Fibroblast of skin of abdomen (primary cell): ENCODE results near the gene CACNA1C.

Experiments
- DNase-seq: peaks from one replicate; pipeline ENCODE4 v3.0.0-alpha.2; 2013

The CACNA1C gene

DNA sequence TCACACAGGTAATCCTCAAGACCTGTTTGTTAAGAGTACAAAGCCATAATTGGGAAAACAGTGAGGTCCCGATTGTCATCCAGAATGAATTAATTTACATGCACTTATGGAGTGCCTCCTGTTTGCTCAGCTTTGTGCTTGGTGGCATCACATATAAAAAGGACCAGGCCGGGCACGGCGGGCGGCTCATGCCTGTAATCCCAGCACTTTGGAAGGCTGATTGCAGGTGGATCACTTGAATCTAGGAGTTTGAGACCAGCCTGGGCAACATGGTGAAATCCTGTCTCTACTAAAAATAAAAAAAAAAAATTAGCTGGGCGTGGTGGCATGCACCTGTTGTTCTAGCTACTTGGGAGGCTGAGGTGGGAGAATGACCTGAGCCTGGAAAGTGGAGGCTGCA, 247.4 kb downstream of the CACNA1C start:
- no peak for DNase-seq

DNA sequence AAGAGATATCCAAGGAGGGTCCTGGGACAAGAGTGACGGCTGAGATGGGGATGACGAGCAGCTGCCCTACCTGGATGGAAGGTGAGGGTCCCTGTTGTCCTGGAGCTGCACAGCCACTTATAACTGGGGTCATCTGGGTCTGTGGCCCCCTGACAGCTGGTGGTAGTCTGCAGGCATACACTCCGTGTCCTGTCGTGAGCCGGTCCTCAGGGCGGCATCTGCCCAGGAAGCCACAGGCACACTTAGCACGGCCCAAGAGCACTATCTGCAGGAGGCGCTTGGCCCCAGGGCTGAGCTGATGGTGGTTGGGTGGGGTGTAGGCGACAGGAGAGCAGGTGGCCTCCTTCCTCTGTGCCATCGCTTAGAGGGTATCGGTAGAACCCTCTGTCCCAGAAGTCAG, 248.1 kb downstream of the CACNA1C start:
- DNase-seq: no peak

DNA sequence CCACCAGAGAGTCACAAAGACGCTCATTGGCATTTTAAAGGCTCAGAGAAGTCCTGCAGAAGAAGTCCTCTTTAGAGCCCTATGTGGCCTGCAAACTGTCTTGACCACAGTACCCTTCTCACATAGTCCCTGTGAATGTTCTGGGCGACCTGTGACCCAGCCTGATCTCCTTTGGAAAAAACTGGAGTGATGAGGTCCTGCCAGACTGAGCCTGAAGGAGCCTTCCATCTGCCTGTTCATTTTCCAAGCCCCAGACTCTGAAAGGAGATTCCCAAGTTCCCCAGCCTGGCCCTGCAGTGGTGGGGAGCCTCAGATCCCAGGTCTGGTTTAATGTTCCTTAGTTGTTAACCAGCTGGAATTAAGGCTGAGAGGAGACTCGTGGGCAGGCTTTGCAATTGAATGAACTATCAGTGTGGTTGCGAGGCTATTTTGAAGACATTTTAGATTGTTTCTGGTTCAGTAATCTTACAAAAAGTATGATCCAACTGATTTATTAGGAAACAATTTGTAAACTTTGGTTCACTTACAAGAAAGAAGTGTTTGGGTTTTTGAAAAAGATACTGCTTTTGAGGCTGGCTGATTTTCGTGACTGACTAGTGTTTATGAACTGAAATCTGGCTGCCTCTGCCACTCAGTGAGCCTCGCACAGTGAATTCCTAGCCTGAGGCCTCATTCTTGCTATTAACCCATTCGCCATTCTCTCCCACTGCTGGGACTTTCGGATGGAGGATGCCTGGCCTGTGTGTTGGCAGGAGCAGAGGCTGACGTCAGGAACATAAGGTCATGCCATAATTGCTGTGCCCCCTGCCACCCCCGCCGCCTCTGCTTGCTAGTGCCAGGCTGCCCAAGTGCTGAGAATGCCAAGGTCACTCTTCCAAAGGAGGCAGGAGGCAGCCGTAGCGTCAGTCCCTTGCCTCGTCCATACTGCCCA, 249.0 kb downstream of the CACNA1C start:
- peak; percentile 56 for DNase-seq

DNA sequence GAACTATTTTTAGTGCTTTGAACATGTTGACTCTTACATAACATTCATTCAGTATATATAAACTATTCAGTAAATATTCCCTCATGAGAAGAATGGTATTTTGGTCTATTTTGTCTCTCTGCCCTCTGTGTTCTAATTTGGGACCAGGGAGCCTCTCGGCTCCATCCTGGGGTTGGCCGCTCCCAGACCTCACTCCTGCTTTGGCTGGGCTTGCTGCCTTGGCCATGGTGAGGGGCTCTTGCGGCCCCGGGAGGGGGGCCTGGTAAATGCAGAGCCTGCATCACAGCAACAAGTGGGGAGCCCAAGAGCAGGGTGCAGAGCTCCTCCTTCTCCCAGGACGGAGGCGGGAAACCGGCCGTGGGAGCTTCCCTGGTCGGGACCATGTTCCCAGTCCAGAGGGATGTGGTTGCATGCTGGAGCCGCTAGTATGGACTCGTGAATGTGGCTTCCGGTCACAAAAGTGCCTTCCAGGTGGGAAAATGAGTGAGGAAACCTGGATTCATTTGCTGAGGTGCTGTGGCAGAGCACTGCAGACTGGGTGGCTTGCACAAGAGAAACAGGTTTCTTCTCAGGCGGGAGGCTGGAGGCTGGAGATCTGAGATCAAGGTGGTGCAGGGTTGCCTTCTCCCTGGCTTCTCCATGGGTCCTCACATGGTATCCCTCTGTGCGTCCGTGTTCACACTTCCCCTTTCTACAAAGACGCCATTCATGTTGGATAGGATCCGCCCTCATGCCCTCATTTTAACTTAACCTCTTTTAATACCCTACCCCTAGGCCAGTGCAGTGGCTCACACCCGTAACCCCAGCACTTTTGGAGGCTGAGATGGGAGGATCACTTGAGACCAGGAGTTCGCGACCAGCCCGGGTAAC, 250.2 kb downstream of the CACNA1C start:
- no peak for DNase-seq

DNA sequence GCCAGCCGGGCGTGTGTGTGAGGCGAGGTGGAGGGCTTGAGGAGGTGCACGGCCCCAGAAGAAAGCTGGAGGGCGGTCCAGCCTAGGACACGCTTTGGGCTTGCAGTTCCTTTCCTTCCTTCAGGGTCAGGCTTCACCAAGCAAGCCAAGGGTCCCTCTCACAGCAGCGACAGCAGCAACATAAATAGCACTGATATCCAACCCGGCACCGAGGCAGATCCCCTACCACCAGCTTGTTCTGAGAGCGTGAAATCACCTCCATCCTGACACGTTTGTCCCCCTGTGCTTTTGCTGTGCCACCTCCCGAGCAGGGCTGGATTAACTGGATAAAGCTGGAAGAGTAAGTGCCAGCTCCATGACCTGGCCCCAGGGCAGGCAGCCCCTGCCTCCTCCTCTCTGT, 251.4 kb downstream of the CACNA1C start:
- DNase-seq: no peak

DNA sequence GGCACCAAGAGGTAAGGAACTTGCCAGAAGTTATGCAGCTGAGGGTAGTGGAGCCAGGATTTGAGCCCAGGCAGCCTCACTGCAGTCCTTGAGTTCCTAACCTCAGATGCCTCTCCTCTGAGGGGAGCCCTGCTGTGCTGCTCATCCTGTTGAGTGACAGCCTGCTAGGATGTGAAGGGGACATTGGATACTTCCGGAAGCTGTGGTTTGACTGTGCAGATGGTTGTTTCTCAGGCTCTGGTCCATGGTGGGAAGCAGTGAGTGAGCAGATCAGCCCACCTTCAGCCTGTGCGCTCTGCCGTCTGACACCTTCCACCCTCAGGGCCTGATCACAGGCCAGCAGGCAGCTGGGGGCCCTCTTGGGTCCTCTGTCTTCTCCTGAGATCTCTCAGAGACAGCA, 253.2 kb downstream of the CACNA1C start:
- DNase-seq: peak; percentile 51

DNA sequence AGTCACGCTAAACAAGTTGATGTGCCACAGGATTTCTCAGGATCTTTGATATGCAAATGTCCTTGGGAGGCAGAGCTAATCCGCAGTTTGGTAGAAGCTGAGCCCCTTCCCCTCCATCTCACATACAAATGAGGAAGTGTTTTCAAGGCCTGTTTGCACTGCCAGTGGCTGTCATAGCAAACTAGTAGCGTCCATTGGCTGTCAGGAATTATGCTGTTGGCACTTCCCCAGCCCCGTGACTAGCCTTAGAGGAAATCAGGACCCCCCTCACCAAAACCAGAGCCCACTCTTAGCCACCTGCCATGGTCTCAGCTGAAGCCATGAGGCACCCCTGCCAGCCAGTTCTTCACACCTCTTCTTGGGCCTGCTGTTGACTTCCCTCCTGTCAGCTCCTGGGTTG, 253.9 kb downstream of the CACNA1C start:
- no peak for DNase-seq

DNA sequence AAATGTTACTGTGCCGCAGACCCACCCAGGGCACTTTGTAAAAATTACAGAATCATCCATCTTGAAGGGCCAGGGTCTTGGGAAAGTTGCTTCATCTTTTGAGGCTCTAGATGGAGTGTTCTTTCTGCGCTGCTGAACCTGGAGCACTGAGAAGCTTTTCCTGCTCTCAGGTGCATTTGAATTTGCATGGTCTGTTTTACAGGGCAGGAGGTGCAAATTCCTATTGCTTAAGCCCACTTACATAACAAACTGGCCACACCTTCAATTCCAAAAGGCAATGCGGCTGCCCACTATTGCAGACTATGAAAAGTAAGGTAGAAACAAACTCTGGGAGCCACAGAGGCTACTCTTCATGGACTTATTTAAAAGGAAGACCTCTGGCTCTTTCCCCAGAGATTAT, 254.8 kb downstream of the CACNA1C start:
- DNase-seq: no peak

DNA sequence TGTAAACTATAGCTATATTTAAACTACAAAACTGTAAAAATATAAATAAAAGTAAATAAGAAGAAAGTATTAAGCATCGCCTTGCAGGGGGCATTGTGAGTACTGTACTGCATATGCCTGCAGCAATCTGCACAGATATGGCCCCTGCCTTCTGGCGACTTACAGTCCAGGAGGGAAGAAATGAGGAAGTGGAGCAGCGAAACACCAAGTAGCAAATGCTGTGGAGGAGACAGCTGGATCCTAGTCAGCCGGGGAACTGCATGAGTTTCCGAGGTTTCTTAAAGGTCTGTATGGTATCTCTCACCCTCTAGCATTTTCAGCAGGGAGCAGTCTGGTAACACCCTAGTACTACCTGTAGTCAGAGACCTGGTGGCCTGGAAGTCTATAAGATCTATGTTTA, 256.9 kb downstream of the CACNA1C start:
- DNase-seq: no peak

DNA sequence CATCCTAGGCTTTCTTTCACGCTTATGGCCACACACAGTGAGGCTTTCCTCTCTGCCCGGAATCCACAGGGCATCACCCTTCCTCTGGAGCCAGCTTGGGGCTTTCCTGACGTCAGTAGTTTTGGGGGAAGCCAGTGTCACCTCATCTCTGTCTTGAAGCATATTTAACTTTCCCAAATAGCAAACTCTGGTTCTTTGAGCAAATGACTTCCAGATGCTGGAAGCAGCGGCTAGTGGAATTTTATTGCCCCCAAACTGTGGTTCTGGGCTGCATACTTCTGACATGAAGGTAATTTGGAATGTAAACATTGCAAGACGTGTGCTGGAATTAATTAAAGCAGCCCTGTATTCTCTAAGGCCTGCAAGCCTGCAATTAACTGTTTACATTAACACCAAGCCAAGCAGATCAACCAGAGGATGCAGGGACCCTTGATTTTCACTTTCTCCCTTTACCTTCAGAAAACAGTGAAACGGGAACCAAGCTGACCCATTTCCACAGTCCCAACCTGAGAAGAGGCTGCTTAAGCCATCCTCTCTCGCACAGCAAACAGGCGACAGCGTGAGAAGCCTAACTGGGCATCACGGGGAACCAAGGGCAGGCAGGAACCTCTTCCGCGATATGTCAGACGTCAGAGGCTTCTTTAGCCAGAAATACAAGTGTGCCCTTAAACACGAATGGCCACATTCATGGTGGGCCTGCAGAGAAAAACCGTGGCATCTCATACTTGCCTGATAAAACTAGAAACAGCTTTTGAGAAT, 258.4 kb downstream of the CACNA1C start:
- DNase-seq: peak; percentile 96

DNA sequence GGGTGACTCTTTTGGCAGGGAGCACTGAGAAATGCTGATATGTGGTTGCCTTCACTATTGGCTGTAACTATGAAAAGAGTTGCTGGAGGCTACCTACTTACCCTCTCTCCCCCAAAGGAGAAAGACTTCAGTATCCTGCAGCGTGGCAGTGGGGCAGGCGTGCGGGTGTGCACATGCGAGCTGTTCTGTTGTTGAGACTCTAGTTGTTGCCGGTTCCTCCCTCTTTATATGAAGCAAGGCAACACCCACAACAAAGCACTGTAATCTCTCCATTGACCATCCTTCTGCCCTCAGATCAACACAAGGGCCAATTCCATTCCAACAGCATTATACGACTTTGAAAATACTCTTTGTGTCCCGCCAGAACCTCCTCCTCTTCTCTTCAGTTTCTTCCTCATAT, 259.4 kb downstream of the CACNA1C start:
- no peak for DNase-seq

DNA sequence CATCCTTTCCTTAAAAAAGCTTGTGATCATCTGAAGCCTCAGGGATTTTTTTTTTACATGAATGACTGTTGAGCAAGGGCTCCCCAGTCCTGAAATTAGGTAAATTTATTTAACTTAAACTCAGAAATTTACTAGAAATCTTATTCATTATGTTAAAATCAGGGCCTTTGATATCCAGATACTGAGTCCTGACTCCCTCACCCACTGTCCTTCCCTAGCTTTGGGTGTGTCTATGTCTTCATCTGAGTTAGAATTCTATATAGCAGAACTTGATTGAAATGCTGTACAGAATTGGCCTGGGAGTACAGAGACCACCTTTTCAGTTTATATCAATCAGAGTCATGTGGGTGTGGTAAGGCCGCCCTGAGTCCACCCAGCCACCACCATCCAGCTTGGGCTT, 260.0 kb downstream of the CACNA1C start:
- no peak for DNase-seq

DNA sequence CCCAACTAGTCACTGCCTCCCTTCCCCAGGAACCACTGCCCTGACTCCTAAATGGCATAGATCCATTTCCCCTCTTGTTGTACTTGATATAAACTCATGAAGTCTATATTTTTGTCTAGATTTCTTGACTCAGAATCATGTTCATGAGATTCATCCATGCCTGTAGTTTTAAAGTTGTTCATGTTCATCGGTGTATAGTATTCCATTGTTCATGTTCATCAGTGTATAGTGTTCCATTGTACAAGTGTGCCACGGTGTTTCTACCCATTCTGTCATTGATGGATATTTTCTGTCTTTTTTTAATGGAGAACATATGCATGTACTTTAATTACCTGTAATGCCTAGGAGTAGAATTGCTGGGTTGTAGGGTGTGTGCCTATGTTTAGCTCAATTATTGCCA, 261.7 kb downstream of the CACNA1C start:
- DNase-seq: no peak

DNA sequence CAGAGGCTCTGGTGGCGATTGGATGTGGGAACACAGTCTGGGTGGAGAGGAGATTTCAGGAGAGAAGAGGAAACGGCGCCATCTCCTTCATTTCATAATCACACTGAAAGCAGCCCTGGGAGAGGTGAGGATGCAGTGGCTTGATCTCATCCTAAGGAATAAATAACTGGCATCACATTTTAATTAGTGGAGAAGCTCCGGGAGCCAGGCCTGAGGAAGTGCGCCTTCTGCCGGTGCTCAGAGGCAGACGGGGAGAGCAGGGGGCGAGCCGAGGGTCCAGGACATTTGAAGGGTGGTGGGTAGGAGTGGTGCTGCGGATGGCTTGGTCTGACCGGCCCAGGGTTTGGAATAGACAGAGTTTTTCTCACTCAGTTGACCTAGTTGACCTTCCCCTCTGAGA, 265.0 kb downstream of the CACNA1C start:
- DNase-seq: no peak

DNA sequence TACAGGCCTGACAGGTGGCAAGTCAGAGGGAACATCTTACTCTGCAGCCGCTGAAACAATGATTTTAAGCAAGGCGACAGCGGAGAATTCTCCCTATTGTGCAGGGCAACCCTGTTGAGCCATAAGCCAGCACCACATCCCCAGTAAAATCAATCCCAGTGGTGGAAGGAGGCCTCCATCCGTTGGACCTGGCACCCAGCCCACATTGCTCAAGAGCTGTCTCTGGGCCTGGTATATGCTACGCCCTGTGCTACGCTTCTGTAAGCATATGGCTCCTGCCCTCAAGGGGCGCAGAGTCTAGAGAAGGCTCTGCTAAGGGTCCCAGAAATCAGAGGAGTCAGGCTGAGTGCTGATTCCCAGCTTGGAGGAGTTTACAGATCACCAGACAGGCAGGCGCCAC, 265.5 kb downstream of the CACNA1C start:
- DNase-seq: no peak

DNA sequence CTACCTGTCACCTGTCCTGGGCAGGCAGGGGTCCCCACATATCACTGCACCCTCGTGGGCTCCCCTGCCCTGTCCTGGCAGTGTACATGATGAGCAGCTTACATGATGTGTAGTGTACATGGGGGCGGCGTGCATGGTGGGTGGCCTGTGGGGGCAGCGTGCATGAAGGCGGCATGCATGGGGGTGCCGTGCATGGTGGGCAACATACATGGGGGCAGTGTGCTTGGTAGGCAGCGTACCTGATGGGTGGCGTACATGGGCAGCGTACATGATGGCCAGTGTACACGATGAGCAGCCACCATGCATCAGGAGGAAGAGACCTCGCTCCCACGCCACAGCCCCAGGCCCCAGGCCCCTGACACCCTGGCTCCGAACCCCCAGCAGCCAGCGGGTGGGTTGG, 266.3 kb downstream of the CACNA1C start:
- DNase-seq: no peak

DNA sequence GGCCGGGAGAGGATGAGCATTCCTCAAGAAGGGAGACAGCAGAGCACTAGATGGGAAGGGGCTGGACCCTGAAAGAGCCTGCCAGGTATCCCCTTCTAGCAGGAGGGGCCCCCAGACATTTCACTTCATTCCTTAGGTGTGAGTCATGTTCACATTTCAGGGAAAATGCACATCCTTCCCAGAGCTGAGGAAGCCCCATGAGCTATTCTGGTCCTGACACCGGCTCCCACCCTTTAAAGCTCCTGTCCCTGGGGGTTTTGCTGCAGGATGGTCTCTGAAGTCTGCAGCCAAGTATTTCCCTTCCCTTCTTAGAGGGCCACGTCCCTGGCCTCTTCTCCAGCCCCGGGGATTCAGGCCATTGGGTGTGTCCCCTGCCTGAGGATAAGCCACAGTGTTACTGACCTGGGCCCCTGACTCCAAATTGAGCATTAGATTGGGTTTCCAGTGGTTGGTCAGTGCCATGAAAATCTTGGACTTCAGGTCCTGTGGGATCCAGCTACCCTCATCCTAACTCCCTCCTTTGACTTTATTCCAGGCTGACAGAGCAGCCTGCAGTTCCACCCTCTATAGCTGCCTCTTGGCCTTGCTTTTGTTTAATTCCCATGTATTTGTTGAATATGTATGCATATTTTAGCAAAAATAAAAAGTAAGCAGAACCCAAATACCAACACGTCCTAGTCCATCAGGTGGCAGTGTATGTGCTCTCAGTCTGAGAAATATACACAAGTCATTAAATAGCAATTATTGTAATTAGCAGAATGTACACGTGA, 267.1 kb downstream of the CACNA1C start:
- DNase-seq: peak; percentile 76

DNA sequence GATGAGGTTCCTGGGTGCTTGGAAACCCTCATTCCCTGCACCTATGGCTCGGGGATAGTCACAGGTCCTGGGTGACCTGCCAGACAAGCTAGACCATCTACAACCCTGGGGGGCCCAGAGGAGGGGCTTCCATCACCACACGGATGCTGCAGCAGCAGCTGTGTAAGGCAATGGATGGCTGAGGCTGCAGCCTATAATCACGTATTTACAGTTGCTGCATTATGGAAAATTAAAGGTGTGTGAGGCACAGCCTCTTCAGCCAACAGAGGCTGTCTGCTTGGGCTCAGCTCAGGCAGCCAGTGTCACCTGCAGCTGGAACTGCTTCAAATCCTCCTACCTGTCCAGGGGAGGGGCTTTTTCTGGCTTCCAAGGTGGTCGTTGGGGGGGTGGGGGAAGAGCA, 268.1 kb downstream of the CACNA1C start:
- DNase-seq: no peak

DNA sequence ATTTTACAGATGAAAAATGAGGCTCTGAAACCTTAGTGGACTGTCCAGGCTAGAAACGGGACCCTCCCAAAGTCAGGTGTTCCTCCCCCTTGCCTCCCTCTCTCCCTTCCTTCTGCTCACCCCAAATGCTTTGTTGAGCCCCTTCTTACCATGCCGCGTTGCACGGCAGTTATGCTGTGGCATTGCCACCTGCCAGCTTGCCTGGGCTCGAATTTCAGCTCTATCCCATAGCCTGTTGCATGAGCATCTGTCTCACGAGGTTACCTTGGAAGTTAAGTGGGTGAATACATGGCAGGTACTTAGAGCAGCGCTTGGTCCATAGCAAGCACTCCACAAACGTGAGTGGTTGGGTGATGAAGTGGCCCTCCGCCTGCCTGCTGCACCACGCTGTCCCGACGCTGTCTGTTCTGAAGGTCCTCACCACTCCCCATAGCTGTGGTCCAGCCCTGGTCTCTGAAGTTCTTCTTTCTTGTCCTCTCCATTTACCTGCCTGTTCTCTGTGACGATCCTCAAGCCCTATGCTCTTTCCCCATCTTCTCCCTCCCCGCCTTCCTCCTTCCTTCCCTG, 269.9 kb downstream of the CACNA1C start:
- DNase-seq: no peak

DNA sequence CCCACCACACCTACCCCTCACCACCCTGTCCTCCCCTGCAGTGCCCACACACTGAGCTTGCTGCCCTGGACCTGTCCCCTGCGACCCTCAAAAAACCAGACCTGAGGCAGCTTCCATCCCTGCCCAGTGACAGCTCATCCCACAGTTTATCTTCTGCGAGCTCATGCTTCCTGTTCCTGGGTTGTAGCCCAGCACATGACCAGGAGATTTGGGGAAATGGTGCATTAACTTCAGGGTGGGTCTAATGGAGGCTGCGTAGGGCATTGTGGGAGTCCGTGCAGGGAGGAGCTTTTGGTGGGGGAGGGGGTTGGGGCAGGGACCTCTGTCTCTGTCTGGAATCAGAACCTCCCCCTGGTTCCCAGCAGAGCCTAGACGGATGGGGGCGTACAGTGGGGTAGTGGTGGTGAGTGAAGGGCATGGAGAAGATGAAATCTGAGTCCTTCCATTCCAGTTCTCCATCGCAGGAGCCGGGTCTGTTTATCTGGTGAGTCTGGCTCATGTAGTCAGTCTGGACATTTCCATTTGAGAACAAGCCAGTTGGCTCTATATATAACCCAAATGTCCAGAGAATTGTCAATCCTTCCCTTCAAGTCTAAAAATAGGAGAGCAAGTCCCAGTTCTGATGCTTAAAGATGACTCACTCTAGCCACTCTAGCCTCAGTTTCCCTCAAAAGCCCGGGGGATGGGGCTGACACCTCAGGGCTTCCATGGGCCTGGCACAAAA, 270.9 kb downstream of the CACNA1C start:
- no peak for DNase-seq

DNA sequence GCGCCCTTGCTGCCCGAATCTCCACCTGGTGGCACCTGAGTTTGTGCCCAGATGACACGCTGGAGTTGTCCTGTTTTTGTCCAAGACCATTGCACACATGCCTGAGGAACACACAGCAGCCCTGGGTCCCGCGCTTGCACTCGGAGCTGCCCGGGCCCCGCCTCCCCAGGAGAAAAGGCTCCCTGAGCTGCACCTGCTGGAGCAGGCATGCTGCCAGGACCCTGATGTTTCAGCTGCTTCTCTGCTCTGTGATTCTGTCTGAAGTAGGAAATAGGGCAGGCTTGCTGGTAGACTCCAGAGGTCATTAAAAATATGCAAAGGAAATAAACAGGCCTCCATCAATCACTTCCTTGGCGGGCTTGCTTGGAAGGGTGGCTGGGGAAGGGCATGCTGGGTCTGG, 271.6 kb downstream of the CACNA1C start:
- no peak for DNase-seq
